ENCODE measurements around the gene SH3RF1.

DNA sequence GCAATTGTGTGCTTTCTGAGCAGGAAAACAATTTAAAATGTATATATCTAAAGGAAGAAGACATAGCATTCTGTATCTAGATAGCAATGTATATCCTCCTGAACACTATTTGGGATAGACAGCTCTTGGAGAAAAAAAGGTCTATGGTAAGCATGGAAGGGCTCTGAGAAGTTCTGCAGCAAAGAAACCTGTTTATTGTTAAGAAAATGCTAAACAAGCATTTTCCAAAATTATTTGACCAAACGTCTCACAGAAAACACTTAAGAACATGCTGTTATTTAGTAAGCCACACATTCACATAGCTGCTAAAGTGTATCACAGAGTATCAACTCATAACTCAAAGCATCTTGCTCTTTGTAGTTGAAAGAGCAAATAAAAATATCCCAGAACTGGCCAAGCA is 67.9 kb downstream of the SH3RF1 start:
- no peak for TF ChIP-seq POLR2A (IDR thresholded peaks at IDR 0.05)
- TF ChIP-seq, protein P1, sequence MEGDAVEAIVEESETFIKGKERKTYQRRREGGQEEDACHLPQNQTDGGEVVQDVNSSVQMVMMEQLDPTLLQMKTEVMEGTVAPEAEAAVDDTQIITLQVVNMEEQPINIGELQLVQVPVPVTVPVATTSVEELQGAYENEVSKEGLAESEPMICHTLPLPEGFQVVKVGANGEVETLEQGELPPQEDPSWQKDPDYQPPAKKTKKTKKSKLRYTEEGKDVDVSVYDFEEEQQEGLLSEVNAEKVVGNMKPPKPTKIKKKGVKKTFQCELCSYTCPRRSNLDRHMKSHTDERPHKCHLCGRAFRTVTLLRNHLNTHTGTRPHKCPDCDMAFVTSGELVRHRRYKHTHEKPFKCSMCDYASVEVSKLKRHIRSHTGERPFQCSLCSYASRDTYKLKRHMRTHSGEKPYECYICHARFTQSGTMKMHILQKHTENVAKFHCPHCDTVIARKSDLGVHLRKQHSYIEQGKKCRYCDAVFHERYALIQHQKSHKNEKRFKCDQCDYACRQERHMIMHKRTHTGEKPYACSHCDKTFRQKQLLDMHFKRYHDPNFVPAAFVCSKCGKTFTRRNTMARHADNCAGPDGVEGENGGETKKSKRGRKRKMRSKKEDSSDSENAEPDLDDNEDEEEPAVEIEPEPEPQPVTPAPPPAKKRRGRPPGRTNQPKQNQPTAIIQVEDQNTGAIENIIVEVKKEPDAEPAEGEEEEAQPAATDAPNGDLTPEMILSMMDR (IDR thresholded peaks at IDR 0.05), result no peak

All from prostate gland (tissue), 2 donors.